ENCODE measurements around the gene COG2.

DNA sequence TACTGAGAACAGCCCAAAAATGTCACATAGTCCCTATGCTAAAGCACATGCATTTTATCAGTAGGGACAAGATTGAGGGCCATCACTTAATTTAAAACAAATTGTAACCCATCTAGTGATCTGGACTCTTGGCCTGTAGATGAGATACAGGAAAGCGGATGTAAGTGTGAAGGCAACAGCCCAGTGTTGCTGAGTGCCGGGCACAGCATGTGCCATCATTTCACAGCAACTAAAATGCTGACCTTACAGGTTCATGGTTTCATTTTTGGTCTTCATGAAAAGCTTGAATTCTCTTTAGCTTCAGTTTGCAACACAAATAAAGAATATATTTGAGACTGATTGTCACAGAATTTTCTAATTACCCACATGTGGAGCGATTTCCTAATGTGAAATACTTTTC lies 5.8 kb downstream of the COG2 start:
- TF ChIP-seq, protein P1, sequence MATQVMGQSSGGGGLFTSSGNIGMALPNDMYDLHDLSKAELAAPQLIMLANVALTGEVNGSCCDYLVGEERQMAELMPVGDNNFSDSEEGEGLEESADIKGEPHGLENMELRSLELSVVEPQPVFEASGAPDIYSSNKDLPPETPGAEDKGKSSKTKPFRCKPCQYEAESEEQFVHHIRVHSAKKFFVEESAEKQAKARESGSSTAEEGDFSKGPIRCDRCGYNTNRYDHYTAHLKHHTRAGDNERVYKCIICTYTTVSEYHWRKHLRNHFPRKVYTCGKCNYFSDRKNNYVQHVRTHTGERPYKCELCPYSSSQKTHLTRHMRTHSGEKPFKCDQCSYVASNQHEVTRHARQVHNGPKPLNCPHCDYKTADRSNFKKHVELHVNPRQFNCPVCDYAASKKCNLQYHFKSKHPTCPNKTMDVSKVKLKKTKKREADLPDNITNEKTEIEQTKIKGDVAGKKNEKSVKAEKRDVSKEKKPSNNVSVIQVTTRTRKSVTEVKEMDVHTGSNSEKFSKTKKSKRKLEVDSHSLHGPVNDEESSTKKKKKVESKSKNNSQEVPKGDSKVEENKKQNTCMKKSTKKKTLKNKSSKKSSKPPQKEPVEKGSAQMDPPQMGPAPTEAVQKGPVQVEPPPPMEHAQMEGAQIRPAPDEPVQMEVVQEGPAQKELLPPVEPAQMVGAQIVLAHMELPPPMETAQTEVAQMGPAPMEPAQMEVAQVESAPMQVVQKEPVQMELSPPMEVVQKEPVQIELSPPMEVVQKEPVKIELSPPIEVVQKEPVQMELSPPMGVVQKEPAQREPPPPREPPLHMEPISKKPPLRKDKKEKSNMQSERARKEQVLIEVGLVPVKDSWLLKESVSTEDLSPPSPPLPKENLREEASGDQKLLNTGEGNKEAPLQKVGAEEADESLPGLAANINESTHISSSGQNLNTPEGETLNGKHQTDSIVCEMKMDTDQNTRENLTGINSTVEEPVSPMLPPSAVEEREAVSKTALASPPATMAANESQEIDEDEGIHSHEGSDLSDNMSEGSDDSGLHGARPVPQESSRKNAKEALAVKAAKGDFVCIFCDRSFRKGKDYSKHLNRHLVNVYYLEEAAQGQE (IDR thresholded peaks at IDR 0.05; ENCODE audit: insufficient read depth in 1 of 2, low read depth in 2 of 2, low read length in 2 of 2) = no peak
- no peak for TF ChIP-seq TAF1 (IDR thresholded peaks at IDR 0.05; ENCODE audit: borderline replicate concordance, insufficient read depth, low read length)
- no peak for TF ChIP-seq POLR2AphosphoS5 (IDR thresholded peaks at IDR 0.05; ENCODE audit: low read depth, low read length)
- TF ChIP-seq SIN3A (IDR thresholded peaks at IDR 0.05; ENCODE audit: borderline replicate concordance, insufficient read depth, low read length) = no peak
